Mucosa of descending colon (tissue), 3 donors: ENCODE results near the gene GDE1. TPM values are rescaled to one million over a fixed set of nuclear protein-coding genes. Genes with fewer than 3 reads are reported as not detected.

ENCODE experiments used
- ATAC-seq: fragments of 200-7000 bp; cut with Tn5 transposase; one replicate; pipeline ENCODE4 v1.9.1; 2020; ENCODE audit warnings: mild to moderate bottlenecking, moderate library complexity
- DNase-seq, 3 donors: peaks; one replicate each; pipeline ENCODE4 v3.0.0-alpha.2; 2020
- H3K36me3 ChIP-seq: fragments of 200-600 bp; one replicate; pipeline ENCODE4 v1.8.0; 2021; ENCODE audit warnings: low read depth, mild to moderate bottlenecking
- H3K4me1 ChIP-seq: fragments of 200-600 bp; one replicate; pipeline ENCODE4 v1.8.0; 2021; ENCODE audit warnings: low read depth, mild to moderate bottlenecking
- H3K4me3 ChIP-seq: fragments of 200-600 bp; one replicate; pipeline ENCODE4 v1.8.0; 2021; ENCODE audit warnings: mild to moderate bottlenecking
- H3K9me3 ChIP-seq: fragments of 200-600 bp; one replicate; pipeline ENCODE4 v1.8.0; 2021; ENCODE audit warnings: mild to moderate bottlenecking
- CTCF ChIP-seq: fragments of 200-600 bp; IDR thresholded peaks from one replicate; pipeline ENCODE4 v1.8.0; 2022; ENCODE audit warnings: antibody characterized with exemption, mild to moderate bottlenecking
- intact Hi-C, 2 donors: fragments of 100-400 bp; cut with DNase I in 1 of 2; cut with micrococcal nuclease in 1 of 2; formaldehyde crosslinking; loops; one replicate each; pipeline versions ENCODE4 v1.11.0 to v1.11.1; 2022; cut with DNase I, micrococcal nuclease
- total RNA-seq, 3 donors: library from RNA; stranded (reverse); fragmentation: NEBNext Ultra II Directional in 2 of 3; extraction: Animal tissue kit (Norgen Biotek cat#: 25700) in 2 of 3; gene quantifications; one replicate each; pipeline versions ENCODE4 v1.2.1 to v1.2.4, GENCODE V29; 2021 to 2023
- donor health status: DM: no; HTN: no; CAD: no; lungs with moderate emphysema.
- donor health status: DM: no; HTN: no; CAD: no.
- donor health status: DM: no; HTN: yes; CAD: no.

GDE1 gene
- total RNA-seq, 3 donors from 2014 or later = 90.5 to 125 (median 106) TPM

- H3K4me1 ChIP-seq = peaks cover 29% of the 10 kb centered on the region
Measured at GRCh38 chr16:19522760-19523159, 862 bp upstream of the GDE1 start.

DNA sequence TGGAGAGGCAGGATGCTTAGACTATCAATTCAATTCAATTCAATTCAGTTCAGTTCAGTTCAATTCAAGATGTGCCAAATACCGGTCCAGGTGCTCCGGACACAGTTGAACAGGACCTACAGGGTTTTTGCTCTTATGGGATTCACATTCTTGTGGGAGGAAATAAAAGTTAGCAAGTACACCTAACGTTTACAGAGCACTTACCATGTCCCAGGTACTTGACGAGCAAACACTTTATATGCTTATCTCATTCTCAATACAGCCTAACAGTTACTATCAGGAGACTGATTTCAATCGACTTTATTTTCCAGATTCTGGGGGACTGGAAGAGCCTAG, 467 bp upstream of the GDE1 start:
- Histone ChIP-seq H3K4me3 (peak overlapping the region; percentile 79), H3K9me3 (no peaks in the 10 kb centered on the region), H3K4me1 (peaks cover 29% of the 10 kb centered on the region), H3K36me3 (no peaks in the 10 kb centered on the region)
- DNase-seq = no peak
- ATAC-seq = no peak
- TF ChIP-seq CTCF = no peak
- intact Hi-C loops = no loop called here

More at GRCh38 chr16:19522760-19523159, 862 bp upstream of the GDE1 start:
- DNase-seq = no peak
- Histone ChIP-seq H3K4me3 (no peak overlapping the region), H3K9me3 (no peaks in the 10 kb centered on the region), H3K36me3 (no peaks in the 10 kb centered on the region)
- no peak for ATAC-seq
- no peak for TF ChIP-seq CTCF
- intact Hi-C loops = no loop called here

DNA sequence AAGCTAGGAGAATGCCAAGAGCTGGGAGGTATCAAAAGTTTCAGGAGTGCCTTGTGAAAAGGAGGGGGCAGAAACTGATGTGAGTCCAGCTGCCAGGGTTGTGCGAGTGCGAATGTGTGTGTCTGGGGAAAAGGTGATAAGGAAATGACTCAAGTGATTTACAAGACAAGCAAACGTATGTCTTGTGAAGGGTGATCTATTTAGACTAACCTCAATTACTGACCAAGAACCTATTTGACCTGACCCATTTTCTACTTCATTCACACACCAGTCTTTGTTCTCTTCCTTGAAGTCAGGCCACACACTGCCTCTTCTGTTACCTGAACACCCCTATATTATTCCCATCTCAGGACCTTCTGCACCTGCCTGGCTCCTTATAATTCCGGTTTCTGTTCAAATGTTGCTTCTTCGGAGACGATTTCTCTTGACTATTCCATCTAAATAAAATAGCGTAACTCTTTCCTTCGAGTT, 1.0 kb downstream of the GDE1 start:
- Histone ChIP-seq H3K36me3 (peaks cover 1% of the 10 kb centered on the region), H3K4me3 (peak overlapping the region; percentile 79), H3K9me3 (no peaks in the 10 kb centered on the region), H3K4me1 (peaks cover 40% of the 10 kb centered on the region)
- intact Hi-C loops = no loop called here
- no peak for TF ChIP-seq CTCF
- ATAC-seq (peak; percentile 58), DNase-seq (peak; percentile 63 to 76 (median 68))

DNA sequence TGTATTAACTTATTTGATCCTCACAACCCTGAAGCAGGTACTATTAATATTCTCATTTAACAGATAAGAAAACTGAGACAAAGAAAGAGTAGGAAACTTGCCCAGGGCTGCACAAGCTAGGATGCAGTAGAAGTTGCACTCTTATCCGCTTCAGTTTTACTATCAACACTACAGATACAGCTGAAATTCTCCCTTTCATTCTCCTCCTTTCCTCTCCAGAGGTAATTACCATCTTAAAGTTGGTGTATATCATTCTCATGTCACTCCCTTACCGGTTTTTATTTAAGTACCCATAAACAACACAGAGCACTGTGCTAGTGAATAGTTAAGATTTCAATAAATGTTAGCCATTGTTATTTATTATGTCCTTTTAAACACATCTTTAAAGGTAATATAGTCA, 3.5 kb downstream of the GDE1 start:
- no peak for ATAC-seq
- DNase-seq = no peak
- intact Hi-C loops = loop anchor here in 1 of 2 donors (10.0 kb wide), 1 partner anchor 124 kb away; no protein-coding TSS in a partner anchor
- H3K4me3 ChIP-seq = no peak overlapping the region
- peaks cover 52% of the 10 kb centered on the region for H3K4me1 ChIP-seq
- H3K36me3 ChIP-seq = peaks cover 4% of the 10 kb centered on the region
- H3K9me3 ChIP-seq = no peaks in the 10 kb centered on the region
- no peak for TF ChIP-seq CTCF

GRCh38 chr16:19517424-19518089, 4.3 kb downstream of the GDE1 start:
- Histone ChIP-seq H3K36me3 (peaks cover 4% of the 10 kb centered on the region), H3K4me3 (no peak overlapping the region), H3K4me1 (peaks cover 56% of the 10 kb centered on the region), H3K9me3 (no peaks in the 10 kb centered on the region)
- ATAC-seq = no peak
- no peak for DNase-seq
- TF ChIP-seq CTCF = no peak
- intact Hi-C loops = loop anchor here in 1 of 2 donors (10.0 kb wide), 1 partner anchor 123 kb away; no protein-coding TSS in a partner anchor
